ACC112 (cell line): Measurements from ENCODE around the gene SLC1A2.
A peak's percentile ranks its signal among the peaks of the same experiment; 100 is the strongest.

ENCODE experiments used
- H2AFZ ChIP-seq: fragments of 200-600 bp; sonication (generic); one replicate; pipeline ENCODE4 v1.6.0; 2017; ENCODE audit warnings: antibody characterized with exemption, low read length; ENCODE audit not compliant: unreplicated experiment
- H3K27ac ChIP-seq: fragments of 200-600 bp; sonication (generic); 2 replicates; pipeline ENCODE4 v1.5.1; 2014; ENCODE audit warnings: low read depth, mild to moderate bottlenecking, antibody characterized with exemption, low read length, moderate library complexity
- H3K27me3 ChIP-seq: fragments of 200-600 bp; sonication (generic); 2 replicates; pipeline ENCODE4 v1.6.1; 2014; ENCODE audit warnings: mild to moderate bottlenecking, antibody characterized with exemption, low read length, moderate library complexity, mixed read lengths; ENCODE audit not compliant: insufficient read depth
- H3K36me3 ChIP-seq: fragments of 200-600 bp; sonication (generic); 2 replicates; pipeline ENCODE4 v1.6.1; 2016; ENCODE audit warnings: mild to moderate bottlenecking, antibody characterized with exemption, low read length, moderate library complexity, mixed read lengths; ENCODE audit not compliant: insufficient read depth
- H3K4me1 ChIP-seq: fragments of 200-600 bp; sonication (generic); one replicate; pipeline ENCODE4 v1.6.1; 2016; ENCODE audit warnings: low read length, mixed read lengths; ENCODE audit not compliant: insufficient read depth, unreplicated experiment, control insufficient read depth
- H3K4me3 ChIP-seq: fragments of 200-600 bp; sonication (generic); 2 replicates; pipeline ENCODE4 v1.5.1; 2014; ENCODE audit warnings: mild to moderate bottlenecking, low read depth, low read length
- H3K79me2 ChIP-seq: fragments of 200-600 bp; sonication (generic); one replicate; pipeline ENCODE4 v1.6.0; 2016; ENCODE audit warnings: low read length; ENCODE audit not compliant: control insufficient read depth, unreplicated experiment, insufficient read depth

Gene SLC1A2

DNA sequence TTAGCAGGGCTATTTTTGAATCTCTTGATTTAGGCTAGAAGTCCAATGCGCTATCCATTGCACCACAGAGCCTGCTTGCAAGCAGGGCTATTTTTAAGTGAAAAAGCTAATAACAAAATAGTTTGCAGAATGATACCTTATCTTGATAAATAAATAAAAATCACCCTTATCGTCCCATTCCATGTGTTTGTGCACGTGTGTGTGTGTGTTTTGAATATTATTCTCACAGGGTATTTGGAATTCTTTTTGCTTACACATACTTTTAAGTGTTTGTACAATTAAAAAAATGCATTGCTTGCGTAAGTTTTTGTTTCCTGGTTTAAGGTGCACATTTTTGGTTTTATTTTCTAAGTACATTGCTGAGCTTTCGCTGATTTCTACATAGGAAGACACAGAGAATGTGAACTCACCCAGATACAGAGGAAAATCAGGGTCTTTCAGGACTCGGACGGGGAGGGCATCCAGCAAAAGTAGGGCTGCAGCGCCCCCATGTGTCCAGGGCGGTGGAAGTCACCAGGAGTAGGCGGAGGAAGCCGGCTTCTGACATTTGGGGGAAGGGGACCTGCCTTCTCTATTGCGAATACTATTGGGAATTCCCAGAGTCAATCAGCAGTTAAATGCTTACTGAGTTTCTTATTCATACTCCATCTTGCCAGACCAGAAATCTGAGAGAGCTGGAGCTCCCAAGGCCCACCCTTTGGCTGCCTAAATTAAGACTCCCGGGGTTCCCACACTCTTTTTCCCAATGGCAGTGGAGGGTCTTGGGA lies 27.3 kb downstream of the SLC1A2 start:
- peak overlapping the region; percentile 71 for H2AFZ ChIP-seq
- no peaks in the 10 kb centered on the region for H3K79me2 ChIP-seq
- peaks cover 19% of the 10 kb centered on the region for H3K4me1 ChIP-seq
- no peaks in the 10 kb centered on the region for H3K36me3 ChIP-seq
- H3K27ac ChIP-seq: no peak overlapping the region
- H3K4me3 ChIP-seq: 0 out of 2 replicates have a peak overlapping the region, but pooled peaks have one; percentile 36
- H3K27me3 ChIP-seq: no peaks in the 10 kb centered on the region

DNA sequence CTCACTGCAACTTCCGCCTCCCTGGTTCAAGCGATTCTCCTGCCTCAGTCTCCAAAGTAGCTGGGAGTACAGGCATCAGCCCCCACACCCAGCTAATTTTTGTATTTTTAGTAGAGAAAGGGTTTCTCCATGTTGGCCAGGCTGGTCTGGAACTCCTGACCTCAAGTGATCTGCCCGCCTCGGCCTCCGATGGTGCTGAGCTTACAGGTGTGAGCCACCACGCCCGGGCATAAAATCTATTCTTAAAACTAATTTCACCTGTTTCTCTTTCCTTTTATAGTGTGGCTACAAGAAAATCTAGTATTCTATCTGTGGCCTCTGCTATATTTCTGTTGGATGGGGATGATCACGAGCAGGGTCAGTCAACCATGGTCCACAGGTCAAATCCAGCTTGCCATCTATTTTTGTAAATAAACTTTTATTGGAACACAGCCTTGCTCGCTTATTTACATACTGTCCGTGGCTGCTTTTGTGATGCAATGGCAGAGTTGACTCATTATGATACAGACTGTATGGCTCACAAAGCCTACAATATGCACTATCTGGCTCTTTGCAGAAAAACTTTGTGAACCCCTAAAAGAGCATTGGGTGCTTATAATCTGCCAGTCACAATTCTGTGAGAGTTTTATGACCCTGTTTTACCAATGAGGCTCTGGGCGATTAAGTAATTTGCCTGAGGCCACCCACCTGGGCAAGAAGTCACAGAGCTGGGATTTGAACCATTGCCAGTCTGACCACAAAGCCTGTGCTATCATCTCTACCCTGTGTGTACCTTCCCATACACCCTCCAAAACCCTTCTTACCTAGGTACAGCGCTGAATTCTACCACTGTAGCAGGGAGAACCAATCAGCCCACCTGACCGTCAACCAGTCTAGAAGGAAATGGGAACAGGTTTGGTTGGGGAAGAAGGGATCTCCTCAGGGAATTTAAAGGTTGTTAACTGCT lies 28.3 kb downstream of the SLC1A2 start:
- no peaks in the 10 kb centered on the region for H3K27me3 ChIP-seq
- H2AFZ ChIP-seq: peak overlapping the region; percentile 19
- H3K4me3 ChIP-seq: 0 out of 2 replicates have a peak overlapping the region, but pooled peaks have one; percentile 23
- peaks cover 19% of the 10 kb centered on the region for H3K4me1 ChIP-seq
- H3K36me3 ChIP-seq: no peaks in the 10 kb centered on the region
- H3K27ac ChIP-seq: peak overlapping the region; percentile 29; the same call in 1 of the 2 replicates
- H3K79me2 ChIP-seq: no peaks in the 10 kb centered on the region

DNA sequence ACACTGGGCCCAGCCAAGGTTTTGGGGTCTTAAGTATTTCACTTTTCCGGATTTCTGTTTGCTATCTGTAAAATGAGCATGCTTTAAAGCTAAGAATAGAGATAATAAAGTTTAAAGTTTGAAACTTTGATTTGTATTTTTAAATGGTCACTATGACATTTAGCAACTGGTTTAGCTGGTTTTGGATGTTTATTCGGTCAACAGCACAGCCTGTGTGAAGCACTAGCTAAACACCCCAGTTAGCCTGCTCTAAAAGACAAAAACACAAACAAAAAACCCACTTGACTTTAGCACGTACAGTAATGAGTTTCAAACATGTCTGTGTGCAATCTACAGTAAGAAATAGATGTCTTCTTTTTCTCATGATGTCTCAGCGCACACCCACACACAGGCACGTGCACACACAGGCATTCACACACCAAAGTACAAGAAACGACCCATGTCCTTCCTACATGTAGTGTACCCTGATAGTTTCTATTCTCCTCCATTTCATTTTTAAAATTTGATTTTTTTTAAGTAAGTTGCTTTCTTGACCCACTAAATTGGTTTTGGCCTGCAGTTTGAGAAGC lies 29.4 kb downstream of the SLC1A2 start:
- Histone ChIP-seq H3K36me3 (no peaks in the 10 kb centered on the region), H2AFZ (no peak overlapping the region), H3K27me3 (no peaks in the 10 kb centered on the region), H3K79me2 (no peaks in the 10 kb centered on the region), H3K4me3 (no peak overlapping the region), H3K4me1 (peaks cover 19% of the 10 kb centered on the region), H3K27ac (no peak overlapping the region)

DNA sequence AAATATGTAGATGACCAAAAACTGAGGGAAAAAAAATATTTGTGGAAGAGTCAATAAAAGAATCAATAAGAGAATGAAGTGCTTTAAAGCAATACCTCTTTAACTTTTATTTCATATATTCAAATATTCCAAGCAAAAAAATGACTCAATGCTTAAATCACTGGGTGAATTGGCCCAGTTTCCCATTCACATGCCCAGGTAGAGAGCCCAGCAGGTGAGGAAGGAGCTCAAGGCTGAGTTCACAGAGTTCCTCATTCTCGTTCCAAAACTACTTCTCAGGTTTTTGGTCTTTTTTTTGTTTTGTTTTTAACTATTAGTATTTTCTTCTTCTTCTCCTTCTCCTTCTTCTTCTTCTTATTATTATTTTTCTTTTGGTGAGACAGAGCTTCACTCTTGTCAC lies 30.2 kb downstream of the SLC1A2 start:
- no peaks in the 10 kb centered on the region for H3K27me3 ChIP-seq
- H3K27ac ChIP-seq: no peak overlapping the region
- H2AFZ ChIP-seq: no peak overlapping the region
- H3K36me3 ChIP-seq: no peaks in the 10 kb centered on the region
- H3K79me2 ChIP-seq: no peaks in the 10 kb centered on the region
- no peak overlapping the region for H3K4me3 ChIP-seq
- peaks cover 19% of the 10 kb centered on the region for H3K4me1 ChIP-seq

DNA sequence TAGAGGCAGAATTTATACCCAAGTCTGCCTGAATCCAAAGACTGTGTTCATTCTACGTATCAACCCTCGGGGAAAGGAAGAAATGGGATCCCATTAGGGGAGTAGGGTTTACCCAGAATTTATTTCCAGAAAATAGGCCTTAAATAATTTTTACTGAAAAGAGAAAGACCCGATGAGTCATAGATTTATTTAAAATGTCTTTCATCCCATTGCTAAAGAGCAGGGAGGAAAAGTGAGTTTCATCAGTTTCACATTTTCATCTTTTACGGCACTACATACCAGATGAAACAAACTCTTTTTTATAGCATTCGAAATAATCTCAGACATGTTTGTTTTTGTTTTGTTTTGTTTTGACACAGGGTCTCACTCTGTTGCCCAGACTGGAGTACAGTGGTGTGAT lies 31.3 kb downstream of the SLC1A2 start:
- H3K79me2 ChIP-seq: no peaks in the 10 kb centered on the region
- no peaks in the 10 kb centered on the region for H3K36me3 ChIP-seq
- H3K4me3 ChIP-seq: no peak overlapping the region
- no peaks in the 10 kb centered on the region for H3K27me3 ChIP-seq
- H2AFZ ChIP-seq: no peak overlapping the region
- peaks cover 19% of the 10 kb centered on the region for H3K4me1 ChIP-seq
- peak overlapping the region; percentile 15; the same call in 1 of the 2 replicates for H3K27ac ChIP-seq

DNA sequence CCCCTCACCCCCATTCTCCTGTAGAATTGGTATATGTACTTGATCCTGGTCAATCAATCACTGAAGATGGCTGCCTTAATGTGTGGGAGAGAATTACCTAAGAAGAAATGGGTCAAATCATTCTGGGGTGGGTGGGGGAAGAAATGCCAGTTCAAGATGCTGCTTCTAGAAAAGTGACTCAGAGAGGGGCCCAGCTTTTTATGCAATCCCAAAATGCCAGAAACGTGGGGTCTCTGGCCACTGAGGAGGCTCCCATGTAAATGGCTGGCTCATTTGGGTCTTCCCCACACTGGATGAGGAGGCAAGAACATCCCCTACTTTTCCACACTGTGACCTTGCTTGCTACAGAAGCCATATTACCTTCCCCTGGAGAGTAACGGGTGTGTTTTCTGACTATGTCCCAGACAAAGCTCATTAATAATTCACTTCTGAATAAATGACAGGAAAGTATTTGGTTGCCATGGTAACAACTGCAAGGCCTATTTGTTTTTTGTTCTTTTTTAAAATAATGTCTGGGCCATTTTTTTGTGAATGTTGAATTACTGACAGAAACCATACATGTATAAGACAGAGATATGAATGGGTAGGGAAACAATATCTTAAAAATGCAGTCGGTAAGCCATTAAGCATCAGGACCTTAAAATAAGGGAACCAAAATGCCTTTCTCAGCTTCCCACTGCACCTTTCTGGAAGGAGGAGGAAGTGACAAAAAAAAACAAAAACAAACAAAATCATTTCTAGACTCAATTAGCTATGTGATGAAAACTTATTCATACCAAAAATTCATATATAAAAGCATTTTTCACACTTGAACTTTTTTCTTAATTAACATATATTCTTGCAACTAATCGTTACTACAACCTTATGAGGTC lies 32.0 kb downstream of the SLC1A2 start:
- no peak overlapping the region for H2AFZ ChIP-seq
- no peaks in the 10 kb centered on the region for H3K27me3 ChIP-seq
- no peaks in the 10 kb centered on the region for H3K36me3 ChIP-seq
- no peaks in the 10 kb centered on the region for H3K79me2 ChIP-seq
- H3K4me1 ChIP-seq: peaks cover 19% of the 10 kb centered on the region
- H3K4me3 ChIP-seq: no peak overlapping the region
- H3K27ac ChIP-seq: peak overlapping the region; percentile 15; the same call in 1 of the 2 replicates

DNA sequence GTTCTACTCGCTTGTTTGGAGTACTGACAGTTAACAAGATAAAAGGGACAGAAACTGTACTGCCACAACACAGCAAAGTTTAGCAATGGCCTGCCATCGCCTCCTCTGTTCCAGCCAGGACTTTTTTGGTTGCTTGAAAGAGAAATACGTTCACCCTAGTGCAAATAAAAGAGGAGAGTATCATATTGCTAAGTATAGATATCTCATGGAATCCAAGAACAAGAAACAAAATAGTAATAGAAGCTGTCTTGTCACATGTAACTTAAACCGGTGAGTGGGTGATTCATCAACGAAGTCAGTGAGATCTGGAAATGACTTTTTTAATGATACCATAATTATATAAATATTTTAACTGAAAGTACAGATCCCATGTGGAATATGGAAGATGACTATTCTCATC lies 35.4 kb downstream of the SLC1A2 start:
- no peak overlapping the region for H3K27ac ChIP-seq
- peaks cover 4% of the 10 kb centered on the region for H3K4me1 ChIP-seq
- H2AFZ ChIP-seq: no peak overlapping the region
- H3K36me3 ChIP-seq: no peaks in the 10 kb centered on the region
- no peak overlapping the region for H3K4me3 ChIP-seq
- no peaks in the 10 kb centered on the region for H3K27me3 ChIP-seq
- no peaks in the 10 kb centered on the region for H3K79me2 ChIP-seq

DNA sequence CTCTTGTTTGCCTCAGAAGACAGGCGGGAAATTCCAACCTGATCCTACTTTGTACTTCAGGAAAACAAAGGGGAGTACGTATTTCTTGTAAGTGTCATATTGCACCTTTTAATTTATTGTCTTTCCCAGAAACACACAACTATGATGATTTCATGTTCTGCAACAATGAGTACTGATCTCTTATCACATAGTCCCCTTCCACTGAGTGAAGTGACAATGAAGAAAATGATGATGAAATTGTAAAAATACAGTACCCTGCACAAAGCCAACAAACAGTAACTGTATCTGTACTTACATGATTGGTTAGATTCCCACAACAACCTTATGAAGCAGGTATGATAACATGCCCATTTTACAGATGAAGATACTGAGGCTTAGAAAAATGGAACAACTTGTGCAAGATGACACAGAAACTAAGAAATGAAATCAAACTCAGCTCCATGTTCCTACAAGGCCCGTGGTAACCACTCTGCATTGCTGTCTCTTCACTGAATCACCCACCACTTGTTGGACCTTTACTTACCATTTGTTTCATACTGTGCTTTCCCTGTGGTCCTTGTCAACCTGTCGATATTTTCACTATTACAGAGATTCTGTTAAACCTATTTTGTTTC lies 37.5 kb downstream of the SLC1A2 start:
- H3K27ac ChIP-seq: no peak overlapping the region
- H3K4me1 ChIP-seq: no peaks in the 10 kb centered on the region
- no peaks in the 10 kb centered on the region for H3K36me3 ChIP-seq
- no peaks in the 10 kb centered on the region for H3K27me3 ChIP-seq
- no peak overlapping the region for H2AFZ ChIP-seq
- H3K4me3 ChIP-seq: no peak overlapping the region
- no peaks in the 10 kb centered on the region for H3K79me2 ChIP-seq

DNA sequence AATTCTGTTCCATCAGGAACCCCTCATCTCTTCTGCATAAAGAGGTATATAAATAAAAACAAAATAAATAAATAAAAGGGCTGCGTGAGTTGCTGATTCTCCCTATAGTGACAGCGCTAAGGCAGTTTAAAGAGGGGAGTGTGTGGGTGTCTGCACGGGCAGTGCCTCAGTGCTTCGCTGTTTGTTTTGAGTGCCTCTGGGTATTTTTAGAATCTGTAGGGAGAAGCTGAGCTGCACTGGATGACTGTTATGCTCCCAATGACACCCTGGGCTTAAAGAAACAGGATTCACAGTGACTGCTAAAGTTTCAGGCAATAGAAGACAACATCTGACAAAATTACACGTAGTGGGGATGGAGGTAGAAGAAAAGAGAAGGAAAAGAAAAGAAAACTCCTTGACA lies 38.8 kb downstream of the SLC1A2 start:
- no peaks in the 10 kb centered on the region for H3K27me3 ChIP-seq
- no peak overlapping the region for H3K27ac ChIP-seq
- H3K36me3 ChIP-seq: no peaks in the 10 kb centered on the region
- no peaks in the 10 kb centered on the region for H3K79me2 ChIP-seq
- no peak overlapping the region for H3K4me3 ChIP-seq
- H3K4me1 ChIP-seq: no peaks in the 10 kb centered on the region
- no peak overlapping the region for H2AFZ ChIP-seq
